ENCODE measurements around the gene RTL5.
"Not testable (repeated sequence)": the region's sequence is repeated elsewhere in the genome, so short reads cannot be mapped to it uniquely, and the experiment has no call there.

The RTL5 gene

DNA sequence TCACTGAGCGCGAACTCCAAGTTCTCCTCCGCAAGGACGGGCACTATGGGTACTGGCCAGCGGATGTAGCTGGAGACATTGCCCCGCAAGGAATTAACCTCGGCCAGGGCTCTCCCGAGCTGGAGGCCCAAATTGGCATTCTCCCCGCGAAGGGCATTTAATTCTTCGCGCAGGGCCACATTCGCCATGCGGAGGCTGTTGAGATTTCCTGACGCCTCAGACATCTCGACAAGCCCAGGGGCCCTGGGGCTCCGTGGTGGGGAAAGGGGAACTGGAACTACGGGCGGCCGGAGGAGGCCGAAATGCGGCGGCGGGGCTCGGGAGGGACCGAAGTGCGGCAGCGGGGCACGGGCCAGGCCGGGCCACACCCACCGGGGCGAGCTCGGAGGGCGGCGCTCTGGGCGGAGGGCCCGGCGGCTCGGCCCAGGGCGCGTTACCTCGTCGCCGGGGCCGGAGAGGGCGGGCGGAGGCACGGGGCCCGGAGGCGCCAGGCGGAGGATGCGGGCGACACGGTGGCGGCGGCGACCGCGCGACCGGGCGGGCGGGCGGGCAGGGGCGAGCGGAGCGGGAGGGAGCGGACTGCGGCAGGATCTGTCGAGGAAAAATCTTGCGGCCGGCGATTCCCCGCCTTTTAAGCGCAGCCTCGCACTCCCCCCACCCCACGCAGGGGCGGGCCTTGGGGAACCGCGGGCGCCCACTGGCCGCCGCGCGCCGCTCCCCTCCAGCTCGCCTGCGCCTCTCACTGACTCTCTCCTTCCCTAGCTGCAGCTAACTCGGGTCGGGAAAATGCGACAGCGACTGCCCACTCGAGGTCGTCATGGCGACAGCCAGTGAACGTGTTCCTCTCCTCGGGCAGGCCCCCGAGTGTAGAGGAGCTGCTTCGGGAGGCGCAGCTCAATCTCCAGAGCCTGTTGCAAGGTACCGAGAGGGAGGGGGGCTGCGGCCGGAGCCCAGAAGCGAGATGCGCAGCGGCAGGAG, at the start of gene RTL5:
Gene RTL5 (minus strand): TSS at position 599 of the 978 bp plus-strand sequence.
- peak; percentile 85 to 94 for DNase-seq

DNA sequence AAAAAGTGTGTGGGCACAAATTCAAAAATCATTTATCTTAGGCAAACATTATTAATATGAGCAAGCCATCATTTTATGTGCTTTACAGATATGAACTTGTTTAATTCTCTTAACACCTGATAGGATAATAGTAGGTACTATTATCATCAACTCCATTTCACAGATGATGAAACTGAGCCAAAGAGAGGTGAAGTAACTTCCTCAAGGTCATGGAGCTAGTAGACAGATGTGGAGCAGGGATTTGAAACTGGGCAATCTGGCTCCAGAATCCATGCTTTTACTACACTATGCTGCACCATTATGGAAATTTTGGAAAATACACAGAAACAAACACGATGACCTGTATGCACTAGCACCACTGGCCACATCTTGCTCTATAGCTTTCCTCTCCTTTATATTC, 48.8 kb upstream of the RTL5 start:
- peak in 1 of 2 experiments; percentile 33 for DNase-seq

DNA sequence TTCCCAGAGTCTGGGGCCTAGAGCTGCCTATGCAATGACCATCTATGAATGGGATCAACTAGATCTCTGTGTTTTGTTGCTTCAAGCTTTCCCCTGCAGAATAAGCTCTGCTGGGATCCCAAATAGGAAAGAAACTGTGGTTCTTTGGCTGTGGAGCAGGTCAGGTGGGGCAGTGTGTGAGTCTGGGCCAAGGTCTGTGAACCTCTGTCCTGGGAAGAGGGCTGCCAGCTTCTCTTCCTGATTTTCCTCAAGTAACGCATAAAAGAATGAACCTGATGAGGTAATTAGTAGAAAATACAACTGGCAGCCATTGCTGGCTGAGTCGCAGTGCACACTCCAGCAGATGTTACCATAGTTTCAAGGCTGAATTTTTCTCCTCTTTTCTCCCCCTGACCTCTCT, 45.3 kb upstream of the RTL5 start:
- no peak for DNase-seq

DNA sequence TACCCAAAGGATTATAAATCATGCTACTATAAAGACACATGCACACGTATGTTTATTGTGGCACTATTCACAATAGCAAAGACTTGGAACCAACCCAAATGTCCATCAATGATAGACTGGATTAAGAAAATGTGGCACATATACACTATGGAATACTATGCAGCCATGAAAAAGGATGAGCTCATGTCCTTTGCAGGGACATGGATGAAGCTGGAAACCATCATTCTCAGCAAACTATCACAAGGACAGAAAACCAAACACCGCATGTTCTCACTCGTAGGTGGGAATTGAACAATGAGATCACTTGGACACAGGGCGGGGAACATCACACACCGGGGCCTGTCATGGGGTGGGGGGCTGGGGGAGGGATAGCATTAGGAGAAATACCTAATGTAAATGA, 44.6 kb upstream of the RTL5 start:
- DNase-seq = not testable (repeated sequence)

DNA sequence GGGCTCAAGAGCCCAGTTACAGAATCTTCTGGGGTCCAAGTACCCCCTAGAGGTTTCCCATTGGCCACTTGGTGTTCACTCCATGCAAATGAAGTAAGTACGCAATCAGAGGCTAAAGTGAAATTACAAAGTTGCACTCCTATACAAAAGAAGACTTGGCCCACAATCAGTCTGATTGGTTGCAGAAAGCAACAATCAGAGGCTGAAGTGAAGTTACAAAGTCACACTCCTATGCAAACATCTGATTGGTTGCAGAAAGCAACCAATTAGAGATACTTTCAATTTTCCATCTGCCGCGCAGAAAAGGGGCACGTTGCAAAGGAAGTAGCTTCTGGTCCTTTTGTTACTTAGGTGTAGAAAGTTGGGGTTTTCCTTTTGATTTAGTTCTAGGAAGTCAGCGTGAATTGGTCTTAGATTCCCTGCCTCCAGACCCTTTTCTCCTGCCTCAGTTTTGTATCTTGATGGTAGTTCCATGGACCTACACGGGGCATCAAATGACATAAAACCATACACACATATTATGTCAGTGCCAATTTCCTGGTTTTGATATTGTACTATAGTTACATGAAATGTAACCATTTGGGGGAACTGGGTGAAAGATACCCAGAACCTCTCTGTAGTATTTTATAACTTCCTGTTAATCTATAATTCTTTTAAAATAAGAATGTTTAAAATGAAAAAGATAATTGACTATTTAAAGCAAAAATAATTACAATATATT, 37.5 kb upstream of the RTL5 start:
- no peak for DNase-seq

DNA sequence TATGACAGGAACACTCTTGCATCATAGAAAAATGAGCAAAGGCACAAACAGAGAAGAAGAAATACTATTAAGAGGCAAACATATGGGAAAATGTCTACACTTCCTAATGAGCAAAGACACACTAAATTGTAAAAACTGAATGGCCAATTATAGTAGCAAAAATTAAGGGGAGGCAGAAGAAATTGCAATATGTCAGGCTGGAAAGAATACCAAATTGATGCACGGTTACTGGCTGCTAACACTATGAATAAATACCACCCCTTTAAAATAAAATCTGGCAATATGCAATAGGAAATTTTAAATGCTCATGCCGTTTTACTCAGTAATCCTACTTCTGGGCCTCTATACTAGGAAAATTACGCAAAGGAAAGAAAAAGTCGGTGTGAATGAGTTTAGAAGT, 33.8 kb upstream of the RTL5 start:
- no peak for DNase-seq

DNA sequence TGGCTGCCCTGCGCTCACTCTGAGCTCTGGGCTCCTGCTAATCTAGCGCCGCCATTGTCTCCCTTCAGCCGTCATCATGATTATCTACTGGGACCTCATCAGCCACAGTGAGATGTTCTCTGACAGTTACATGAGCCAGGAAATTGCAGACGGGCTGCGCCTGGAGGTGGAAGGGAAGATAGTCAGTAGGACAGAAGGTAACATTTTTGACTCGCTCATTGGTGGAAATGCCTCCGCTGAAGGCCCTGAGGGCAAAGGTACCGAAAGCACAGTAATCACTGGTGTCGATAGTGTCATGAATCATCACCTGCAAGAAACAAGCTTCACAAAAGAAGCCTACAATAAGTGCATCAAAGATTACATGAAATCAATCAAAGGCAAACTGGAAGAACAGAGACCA, 28.1 kb upstream of the RTL5 start:
- no peak for DNase-seq

DNA sequence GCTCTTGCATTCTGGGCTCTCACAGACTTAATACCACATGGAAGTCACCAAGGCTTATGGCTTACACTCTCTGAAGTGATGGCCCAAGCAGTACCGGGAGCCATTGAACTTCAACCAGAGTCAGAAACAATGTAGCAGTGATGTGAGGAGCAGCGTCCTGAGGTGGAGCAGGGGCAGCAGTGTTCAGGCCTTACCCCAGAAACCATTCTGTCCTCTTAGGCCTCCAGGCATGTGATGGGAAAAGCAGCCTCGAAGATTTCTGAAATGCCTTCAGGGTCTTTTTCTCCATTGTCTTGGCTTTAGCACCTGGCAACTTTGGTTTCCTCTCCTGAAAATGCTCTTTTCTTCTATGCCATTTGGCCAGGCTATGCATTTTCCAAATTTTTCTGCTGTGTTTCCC, 27.1 kb upstream of the RTL5 start:
- DNase-seq = no peak

DNA sequence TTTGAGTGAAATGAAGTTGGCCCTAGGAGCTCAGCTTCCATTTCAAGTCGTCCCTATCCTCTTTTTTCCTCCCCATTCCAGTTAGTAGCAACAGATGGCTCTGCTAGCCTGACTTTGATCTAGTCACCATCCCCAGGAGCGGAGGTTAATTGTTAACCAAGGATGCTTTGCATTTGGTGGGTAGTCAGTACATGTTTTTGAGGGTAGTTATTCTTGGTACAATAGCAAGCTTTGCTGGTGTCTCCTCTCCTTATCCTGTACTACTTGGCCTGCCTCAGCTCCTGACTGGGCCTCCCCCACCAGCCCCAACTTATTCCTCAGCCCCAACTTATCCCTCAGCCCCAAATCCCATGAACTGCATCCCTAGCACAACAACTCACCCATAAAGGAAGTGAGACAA, 14.8 kb upstream of the RTL5 start:
- DNase-seq = no peak

DNA sequence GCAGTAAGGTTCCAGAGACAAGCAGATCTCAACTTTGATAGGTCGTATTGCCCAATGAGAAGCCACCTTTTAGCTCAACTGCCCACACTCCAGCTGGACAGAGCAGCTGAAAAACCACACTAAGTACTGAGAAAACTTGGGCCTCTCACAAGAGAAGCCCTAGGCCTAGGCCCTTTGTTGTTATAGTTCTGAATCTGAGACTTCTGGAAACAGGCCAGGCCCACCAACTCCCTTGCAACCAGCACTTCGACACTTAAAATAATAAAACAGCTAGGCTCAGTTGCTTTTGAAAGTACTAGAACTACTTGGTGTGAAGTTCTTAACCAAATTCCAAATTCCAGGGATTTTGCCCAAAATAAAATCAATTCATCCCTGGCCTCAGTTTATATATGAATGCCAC, 13.5 kb upstream of the RTL5 start:
- no peak for DNase-seq

DNA sequence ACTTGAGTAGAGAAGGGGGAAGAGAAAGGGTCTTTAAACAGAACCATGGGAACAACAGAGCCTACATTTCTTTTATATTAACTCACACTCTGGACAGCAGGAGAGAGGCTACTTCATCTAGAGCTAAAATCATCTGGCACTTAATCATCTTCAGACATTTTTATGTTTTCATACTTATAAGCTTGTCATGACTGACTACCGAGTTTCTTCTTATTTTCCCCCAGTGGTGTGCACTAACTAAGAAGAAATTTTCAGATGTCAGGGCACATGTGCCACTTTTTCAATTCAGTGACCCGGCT, 11.8 kb upstream of the RTL5 start:
- DNase-seq = no peak

DNA sequence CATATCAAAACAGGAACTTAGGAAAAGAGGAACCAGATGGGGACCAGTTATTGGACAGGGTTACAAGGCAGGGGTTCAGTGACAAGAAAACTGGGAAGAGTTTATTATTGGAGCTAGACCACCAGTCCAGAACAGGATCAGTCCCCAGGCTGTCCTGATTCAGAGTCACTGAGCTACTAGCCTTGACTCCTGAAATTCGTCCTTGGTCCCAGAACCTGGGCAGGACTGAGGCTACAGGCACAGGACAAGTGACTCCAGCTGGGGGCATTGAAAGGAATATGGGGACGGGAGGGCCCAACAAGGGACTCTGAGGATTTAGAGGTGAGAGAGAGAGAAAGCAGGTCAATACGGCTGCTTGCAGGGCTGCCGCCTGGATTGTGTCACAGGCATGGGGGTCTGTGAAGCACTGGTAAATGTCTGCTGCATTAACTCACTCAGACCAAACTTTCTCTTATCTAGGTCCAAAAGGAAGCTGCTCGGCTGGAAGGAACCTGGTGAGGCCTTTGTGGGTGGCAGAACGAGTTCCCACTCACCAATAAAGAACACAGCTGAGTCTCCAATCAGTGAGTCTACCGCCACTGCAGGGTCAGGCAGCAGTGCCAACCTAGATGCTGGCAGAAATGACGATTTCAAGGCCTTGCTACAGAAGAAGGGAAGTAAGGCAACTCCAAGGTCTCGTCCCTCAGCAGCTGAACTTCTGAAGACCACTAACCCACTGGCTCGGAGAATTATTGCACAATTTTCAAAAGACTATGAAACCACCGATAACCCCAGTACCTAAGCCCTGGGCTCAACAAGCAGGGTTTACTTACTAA, 11.3 kb upstream of the RTL5 start:
- no peak for DNase-seq

DNA sequence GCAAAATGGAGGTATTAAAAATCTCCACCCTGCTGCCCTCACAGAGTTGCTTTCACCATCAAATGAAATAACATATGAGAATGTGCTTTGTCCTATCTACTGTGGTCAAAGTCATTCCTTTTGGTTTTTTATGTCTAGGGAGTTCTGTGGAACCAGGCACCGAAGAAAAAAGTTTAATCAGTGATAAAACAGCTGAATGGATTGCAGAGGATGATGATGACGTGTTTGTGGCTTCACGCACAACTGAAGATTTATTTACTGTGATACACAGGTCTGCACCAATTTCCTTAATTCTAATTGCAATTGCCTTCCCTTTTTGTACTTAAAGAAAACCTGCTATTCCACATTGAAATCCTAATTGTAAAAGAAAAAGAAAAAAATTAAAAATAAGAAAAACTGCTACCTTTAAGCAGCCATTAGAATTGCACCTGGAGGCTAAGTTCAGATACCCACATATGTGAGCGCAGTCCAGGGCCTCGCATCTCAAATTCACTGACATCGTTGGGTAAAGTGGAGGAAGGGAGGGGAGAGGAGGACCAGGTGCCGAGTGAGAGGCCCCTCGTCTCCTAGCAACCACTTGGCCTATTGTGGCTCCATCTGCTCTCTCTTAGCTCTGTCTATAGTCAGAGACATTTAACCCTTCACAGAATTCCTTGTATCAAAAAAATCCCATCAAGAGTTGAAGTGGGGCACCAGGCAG, 10.5 kb upstream of the RTL5 start:
- peak; percentile 86 to 94 for DNase-seq

DNA sequence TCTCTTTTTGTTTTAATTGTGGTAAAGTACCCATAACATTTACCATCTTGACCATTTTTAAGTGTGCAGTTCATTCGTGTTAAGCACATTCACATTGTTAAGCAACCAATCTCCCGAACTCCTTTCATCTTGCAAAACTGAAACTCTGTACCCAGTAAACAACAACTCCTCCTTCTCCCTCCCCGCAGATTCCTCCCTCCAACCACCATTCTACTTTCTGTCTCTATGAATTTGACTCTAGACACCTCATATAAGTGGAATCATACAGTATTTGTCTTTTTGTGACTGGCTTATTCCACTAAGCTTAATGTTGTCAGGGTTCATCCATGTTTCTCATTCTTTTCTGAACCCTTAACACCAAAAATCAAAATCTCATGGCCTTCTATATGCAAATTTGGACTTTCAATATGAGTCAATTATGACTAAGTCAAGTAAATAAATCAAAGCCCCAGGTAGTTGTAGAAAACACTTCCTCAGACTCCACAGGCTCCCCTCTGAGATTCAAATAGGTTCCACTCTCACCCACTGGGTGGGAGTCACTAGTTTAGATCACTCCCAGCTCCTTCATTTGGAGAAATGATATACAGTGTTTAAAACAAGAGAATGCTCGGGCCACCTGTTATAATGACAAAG, 9.8 kb upstream of the RTL5 start:
- DNase-seq = peak; percentile 13

DNA sequence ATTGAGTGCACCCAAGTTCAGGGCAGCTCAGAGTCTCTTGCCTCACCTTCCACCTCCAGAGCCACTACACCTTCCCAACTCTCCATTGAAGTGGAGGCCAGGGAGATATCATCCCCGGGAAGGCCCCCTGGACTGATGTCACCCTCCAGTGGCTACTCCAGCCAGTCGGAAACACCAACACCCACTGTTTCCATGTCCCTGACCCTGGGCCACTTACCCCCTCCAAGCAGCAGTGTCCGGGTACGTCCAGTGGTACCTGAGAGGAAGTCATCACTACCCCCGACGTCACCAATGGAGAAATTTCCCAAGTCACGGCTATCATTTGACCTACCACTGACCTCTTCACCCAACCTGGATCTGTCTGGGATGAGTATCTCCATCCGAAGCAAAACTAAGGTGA, 7.8 kb upstream of the RTL5 start:
- no peak for DNase-seq

DNA sequence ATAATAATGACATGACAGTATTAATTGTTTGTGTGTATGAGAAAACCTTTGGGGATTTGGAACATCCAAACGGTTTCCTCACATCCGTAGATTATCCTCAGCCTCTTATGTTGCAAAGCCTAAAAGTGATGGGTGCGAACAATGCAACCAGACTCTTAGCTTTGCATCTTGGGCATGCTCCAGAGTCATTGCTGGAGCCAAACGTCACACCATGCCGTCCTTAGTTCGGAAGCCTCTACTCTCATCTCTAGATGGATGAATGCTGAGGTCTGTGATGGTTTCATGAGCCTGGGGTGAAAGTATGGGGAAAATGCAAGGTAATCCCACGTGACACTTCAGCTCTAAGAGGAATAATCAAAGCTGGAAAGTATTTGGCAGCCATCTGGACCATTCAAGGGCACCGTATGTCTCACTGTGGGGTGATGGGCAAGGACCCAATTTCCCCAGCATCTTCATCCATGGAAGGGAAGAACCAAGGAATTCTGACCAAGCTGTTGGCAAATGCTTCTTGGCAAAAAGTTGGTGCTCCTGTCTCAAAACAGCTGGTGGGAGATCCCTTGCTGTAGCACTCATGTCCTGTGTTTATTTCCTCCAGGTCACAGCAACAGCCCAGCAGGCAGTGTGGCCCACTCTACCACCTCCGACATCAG, 6.3 kb upstream of the RTL5 start:
- DNase-seq = no peak

DNA sequence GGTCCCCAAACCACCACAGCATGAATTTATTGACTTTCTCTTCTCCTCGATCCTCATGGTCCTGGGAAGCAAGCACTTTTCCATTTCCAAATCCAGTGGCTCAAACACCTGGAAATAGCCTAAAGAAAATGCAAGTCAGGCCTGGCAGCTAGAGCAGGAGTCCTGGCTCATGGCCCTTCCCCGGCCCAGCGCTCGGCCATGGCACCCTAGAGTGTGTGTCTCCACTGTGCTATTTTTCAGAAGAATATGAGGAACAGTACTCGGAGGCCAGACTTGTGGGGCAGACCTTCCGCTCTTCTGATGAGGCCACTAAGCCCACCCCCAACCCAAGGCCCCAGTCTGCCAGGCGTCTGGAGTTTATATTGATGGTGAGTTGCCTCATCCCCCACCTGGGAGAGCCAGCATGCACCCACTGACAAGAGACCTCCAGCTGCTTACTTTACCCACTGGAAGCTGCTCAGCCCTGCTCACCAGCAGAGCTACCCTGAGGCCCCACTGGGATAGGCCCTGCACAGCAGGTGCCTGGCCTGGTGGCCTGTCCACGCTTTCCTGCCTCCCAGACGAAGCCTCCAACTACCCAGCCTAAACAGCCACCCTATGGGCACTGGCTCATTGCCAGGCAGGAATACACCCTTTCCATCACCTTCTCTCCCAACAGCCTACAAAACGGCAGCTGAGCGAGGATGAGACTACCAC, 2.3 kb upstream of the RTL5 start:
- DNase-seq = no peak

DNA sequence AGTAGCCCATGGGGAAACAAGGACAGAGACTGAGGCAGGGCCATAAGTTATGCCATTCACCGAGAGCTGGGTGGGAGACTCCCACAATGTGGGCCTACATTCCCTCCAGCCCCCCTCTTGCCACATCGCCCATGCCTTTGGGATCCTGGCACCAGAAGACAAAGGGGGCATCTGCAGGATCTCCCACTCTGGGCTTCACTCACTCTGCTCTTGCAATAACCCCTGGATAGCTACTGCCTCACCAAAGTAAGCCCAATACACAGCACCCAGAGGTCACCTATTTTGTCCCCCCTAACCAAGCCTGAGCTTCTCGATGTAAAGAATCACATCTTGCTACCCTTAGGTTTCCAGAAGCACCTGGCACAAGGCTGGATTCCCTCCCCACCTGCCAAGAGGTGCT, 741 bp upstream of the RTL5 start:
- no peak for DNase-seq

DNA sequence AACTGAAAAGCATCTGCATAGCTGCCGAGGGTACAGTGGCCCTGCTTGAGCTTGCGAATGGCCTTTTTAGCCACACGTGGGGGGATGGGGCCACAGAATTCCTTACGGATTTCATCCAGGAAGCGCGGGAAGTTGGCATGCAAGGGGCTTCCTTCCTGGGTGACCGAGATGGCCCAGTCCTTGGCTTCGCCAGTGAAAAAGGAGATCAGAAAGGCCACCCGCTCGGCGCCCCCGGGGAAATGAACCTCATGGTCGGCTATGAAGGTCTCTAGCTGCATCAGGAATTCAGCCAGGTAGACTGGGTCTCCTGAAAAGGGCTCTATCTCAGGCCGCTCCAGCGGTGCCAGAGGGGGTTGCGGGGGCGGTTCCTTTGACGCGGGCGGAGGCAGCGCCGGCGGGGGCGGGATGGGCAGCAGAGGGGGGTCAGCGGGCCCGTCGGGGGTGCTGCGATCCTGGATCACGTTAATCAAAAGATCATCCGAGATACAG, 909 bp downstream of the RTL5 start:
- no peak for DNase-seq

DNA sequence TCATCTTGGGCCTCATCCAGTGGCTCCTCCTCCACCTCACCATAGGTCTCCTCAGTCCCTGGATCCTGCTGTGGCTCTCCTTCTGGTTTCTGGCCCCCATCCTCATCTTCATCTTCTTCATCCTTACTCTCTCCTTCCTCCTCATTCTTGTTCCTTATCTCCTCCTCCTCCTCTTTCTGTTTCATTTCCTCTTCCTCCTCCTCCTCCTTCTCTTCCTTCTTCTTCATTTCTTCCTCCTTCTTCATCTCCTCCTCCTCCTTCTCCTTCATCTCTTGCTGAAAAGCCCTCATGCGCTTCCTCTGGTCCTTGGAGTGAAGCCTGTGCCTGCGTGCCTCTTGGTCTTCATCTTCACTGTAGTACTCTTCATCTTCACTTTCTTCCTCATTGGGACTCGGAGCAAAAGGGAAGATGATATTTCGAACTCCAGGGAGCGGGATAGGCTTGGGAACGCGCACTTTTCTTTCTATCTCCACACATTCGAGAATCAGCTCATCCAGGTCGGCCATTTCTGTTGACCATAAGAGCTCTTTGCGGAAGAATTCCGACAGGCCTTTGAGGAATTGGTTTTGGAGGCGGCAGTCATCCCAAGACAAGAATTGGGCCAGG, 1.5 kb downstream of the RTL5 start:
- DNase-seq = no peak

DNA sequence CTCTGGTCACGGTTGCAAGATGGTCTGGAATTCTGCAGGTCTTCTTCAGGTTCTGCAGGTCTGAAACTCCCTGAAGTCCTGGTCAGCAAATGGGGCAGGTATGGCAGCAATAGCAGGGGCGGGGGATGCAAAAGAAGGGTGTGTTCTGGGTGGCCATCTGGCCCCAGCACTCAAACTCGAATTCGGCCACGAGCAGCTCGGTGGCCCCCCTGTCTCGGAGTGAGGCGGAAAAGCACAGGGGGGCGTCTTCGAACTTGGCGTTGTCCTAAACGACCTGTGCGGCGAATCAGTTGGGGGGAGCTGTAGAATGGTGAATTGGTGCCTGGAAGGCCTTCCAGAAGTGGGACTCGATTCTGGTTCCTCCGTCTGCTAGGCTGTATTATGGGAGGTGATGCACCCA, 2.1 kb downstream of the RTL5 start:
- DNase-seq = no peak
